VCaP (cell line): ENCODE data around the gene TDRD9.

Experiments used
- H3K27ac ChIP-seq: fragments of 450-650 bp; 2 replicates; pipeline ENCODE4 v1.5.1; 2017
- CTCF ChIP-seq: fragments of 450-650 bp; conservative IDR thresholded peaks from 2 replicates; pipeline ENCODE4 v1.5.1; 2017; ENCODE audit warnings: mild to moderate bottlenecking, moderate library complexity

The TDRD9 gene

GRCh38 chr14:104095426-104096310 is 167.4 kb downstream of the TDRD9 start:
- TF ChIP-seq CTCF: no peak
- H3K27ac ChIP-seq: no peak overlapping the region

- no peak overlapping the region for H3K27ac ChIP-seq
- no peak for TF ChIP-seq CTCF
These were observed 168.1 kb downstream of the TDRD9 start for GRCh38 chr14:104096318-104096717.

GRCh38 chr14:104096751-104097700 is 168.8 kb downstream of the TDRD9 start:
- peak; percentile 39 for TF ChIP-seq CTCF
- H3K27ac ChIP-seq: no peak overlapping the region

GRCh38 chr14:104098272-104099095 is 170.2 kb downstream of the TDRD9 start:
- TF ChIP-seq CTCF: no peak
- no peak overlapping the region for H3K27ac ChIP-seq

GRCh38 chr14:104099096-104100041 is 171.1 kb downstream of the TDRD9 start:
- H3K27ac ChIP-seq: no peak overlapping the region
- no peak for TF ChIP-seq CTCF
